Fibroblast of peridontal ligament (primary cell): ENCODE data around the gene GIGYF1.
"Not testable (repeated sequence)": the region's sequence is repeated elsewhere in the genome, so short reads cannot be mapped to it uniquely, and the experiment has no call there.

ENCODE experiments used
- DNase-seq: peaks from one replicate; pipeline ENCODE4 v3.0.0-alpha.2; 2010; ENCODE audit errors: extremely low read depth

The GIGYF1 gene

GRCh38 chr7:100694098-100694745, at the start of gene GIGYF1:
Gene GIGYF1 (minus strand): TSS chr7:100694250. CDS start chr7:100688238, 6,012 bp downstream.
- DNase-seq: peak; percentile 48

DNA sequence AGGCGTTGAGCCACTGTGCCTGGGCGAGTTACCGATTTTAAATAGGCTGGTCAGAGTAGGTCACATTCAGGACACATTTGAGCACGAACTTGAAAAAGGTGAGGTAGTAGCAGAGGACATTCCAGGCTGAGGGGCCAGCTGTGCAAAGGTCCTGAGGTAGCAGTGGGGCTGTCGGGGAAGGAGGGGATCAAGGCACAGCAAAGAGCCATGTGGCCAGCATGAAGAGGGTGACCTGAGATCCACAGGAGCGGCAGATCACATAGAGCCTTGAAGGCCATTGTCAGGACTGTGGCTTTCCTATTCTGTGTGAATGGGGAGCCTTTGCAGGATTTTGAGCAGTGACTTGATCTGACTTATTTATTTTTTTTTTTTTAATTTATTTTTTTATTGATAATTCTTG, 45.9 kb upstream of the GIGYF1 start:
- no peak for DNase-seq

GRCh38 chr7:100736671-100737070, 42.6 kb upstream of the GIGYF1 start:
- no peak for DNase-seq

GRCh38 chr7:100735730-100736129, 41.7 kb upstream of the GIGYF1 start:
- DNase-seq: no peak

DNA sequence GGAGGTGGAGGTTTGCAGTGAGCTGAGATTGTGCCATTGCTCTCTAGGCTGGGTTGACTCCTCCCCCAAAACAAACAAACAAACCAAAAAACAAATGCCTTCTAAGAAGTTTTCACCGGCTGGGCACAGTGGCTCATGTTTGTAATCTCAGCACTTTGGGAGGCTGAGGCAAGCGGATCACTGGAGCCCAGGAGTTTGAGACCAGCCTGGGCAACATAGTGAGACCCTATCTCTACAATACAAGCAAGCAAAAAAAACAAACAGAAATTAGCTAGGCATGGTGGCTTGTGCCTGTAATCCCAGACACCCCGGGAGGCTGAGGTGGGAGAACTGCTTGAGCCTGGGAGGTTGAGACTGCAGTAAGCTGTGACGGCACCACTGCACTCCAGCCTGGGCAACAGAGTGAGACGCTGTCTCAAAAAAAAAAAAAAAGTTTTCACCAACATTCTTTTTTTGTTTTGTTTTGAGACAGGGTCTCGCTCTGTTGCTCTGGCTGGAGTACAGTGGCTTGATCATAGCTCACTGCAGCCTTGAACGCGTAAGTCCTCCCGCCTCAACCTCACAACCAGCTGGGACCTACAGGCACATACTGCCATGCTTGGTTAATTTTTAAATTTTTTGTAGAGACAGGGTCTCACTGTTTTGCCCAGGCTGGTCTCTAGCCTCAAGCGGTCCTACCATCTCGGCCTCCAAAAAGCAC, 38.0 kb upstream of the GIGYF1 start:
- DNase-seq: no peak

DNA sequence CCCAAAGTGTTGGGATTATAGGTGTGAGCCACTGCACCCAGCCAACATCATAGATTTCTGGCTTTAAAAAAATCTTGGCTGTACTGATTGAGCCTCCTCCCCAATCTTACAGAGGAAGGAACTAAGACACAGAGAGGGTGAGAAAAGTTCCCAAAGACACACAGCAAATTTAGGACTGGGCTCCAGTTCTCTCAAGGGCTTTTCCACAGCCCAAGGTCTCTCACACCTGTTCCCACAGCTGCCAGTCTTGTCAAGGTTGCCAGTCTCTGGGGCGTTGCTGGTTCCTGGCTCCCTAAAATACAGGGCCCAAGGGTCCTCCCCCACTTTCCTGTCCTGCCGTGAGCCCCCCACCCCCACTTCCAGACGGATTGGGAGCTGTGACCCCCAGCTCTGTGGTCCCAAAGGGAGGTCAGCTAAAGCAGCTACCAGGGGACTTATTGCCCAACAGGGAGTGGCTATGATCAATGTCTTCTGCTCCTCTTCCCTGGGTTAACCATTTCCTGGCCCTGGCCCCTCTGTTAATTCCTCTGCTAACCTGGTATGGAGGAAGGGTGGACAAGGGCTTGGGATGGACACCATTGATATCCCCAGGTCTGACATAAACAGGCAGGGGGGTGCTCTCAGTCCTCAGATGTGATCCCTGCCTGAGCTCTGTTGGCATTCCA, 36.2 kb upstream of the GIGYF1 start:
- no peak for DNase-seq

GRCh38 chr7:100728196-100728595, 34.1 kb upstream of the GIGYF1 start:
- no peak for DNase-seq

DNA sequence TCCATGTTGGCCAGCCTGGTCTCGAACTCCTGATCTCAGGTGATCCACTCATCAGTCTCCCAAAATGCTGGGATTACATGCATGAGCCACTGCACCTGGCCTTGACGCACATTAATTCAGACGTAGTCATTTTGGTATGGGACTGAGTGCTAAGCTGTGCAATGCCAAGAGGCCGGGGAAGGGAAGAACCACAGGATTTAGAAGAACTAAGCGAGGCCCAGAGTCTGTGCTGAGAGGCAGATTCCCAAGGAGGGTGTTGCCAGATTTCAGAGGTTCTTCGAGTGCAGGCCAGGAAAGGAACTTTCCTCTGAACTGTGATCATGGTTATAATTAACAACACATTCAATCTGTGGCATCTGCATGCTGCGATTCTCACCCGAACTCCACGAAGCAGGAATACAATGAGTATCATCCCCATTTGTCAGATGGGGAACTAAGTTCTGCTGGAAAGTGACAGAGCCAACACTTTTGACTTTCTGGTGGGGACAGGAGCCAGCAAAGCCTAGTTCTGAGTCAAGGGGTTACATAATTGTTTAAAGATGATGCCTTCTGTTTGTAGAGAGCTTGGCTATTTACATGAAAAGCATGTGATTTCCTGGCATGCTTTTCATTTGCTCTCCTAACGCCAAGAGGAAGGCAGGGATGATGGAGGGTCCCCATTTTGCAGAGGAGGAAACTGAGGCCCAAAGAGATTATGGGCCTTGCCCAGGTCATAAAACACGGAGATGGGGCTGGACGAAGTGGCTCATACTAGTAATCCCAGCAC, 33.1 kb upstream of the GIGYF1 start:
- peak; percentile 98 for DNase-seq

DNA sequence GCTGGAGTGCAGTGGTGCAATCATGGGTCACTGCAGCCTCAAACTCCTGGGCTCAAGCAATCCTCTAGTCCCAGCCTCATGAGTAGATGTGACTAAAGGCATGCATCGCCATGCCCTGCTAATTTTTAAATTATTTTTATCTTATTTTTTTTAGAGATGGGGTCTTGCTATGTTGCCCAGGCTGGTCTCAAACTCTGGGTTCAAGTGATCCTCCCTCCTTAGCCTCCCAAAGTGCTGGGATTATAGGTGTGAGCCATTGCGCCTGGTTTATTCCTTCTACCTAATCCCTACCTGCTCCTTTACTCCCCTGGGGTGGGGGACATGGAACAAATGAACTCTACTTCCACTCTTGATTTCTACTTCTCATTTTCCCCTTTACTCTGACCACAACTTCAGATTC, 30.3 kb upstream of the GIGYF1 start:
- DNase-seq: not testable (repeated sequence)

GRCh38 chr7:100723732-100724275, 29.8 kb upstream of the GIGYF1 start:
- no peak for DNase-seq

DNA sequence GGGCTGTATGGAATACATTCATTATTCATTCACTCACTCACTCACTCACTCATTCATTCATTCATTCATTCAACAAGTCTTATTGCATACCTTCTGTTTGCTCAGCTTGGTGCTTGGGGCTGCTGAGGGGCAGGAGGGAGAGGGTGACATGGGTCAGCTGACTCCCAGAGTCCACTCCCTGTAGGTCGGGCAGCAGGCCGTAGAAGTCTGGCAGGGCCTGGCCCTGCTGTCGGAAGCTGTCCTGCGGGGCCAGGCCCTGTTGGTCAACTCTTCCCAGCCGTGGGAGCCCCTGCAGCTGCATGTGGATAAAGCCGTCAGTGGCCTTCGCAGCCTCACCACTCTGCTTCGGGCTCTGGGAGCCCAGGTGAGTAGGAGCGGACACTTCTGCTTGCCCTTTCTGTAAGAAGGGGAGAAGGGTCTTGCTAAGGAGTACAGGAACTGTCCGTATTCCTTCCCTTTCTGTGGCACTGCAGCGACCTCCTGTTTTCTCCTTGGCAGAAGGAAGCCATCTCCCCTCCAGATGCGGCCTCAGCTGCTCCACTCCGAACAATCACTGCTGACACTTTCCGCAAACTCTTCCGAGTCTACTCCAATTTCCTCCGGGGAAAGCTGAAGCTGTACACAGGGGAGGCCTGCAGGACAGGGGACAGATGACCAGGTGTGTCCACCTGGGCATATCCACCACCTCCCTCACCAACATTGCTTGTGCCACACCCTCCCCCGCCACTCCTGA, 28.6 kb upstream of the GIGYF1 start:
- DNase-seq: no peak

DNA sequence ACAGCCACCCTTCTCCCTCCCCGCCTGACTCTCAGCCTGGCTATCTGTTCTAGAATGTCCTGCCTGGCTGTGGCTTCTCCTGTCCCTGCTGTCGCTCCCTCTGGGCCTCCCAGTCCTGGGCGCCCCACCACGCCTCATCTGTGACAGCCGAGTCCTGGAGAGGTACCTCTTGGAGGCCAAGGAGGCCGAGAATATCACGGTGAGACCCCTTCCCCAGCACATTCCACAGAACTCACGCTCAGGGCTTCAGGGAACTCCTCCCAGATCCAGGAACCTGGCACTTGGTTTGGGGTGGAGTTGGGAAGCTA, 27.4 kb upstream of the GIGYF1 start:
- DNase-seq: no peak

DNA sequence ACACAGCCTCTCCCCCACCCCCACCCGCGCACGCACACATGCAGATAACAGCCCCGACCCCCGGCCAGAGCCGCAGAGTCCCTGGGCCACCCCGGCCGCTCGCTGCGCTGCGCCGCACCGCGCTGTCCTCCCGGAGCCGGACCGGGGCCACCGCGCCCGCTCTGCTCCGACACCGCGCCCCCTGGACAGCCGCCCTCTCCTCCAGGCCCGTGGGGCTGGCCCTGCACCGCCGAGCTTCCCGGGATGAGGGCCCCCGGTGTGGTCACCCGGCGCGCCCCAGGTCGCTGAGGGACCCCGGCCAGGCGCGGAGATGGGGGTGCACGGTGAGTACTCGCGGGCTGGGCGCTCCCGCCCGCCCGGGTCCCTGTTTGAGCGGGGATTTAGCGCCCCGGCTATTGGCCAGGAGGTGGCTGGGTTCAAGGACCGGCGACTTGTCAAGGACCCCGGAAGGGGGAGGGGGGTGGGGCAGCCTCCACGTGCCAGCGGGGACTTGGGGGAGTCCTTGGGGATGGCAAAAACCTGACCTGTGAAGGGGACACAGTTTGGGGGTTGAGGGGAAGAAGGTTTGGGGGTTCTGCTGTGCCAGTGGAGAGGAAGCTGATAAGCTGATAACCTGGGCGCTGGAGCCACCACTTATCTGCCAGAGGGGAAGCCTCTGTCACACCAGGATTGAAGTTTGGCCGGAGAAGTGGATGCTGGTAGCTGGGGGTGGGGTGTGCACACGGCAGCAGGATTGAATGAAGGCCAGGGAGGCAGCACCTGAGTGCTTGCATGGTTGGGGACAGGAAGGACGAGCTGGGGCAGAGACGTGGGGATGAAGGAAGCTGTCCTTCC, 26.8 kb upstream of the GIGYF1 start:
- DNase-seq: no peak

- DNase-seq: no peak
Measured at GRCh38 chr7:100720279-100720670, 26.2 kb upstream of the GIGYF1 start, which contains the start of gene EPO. Gene EPO (plus strand): TSS chr7:100720468. CDS start chr7:100720981, 513 bp downstream.

DNA sequence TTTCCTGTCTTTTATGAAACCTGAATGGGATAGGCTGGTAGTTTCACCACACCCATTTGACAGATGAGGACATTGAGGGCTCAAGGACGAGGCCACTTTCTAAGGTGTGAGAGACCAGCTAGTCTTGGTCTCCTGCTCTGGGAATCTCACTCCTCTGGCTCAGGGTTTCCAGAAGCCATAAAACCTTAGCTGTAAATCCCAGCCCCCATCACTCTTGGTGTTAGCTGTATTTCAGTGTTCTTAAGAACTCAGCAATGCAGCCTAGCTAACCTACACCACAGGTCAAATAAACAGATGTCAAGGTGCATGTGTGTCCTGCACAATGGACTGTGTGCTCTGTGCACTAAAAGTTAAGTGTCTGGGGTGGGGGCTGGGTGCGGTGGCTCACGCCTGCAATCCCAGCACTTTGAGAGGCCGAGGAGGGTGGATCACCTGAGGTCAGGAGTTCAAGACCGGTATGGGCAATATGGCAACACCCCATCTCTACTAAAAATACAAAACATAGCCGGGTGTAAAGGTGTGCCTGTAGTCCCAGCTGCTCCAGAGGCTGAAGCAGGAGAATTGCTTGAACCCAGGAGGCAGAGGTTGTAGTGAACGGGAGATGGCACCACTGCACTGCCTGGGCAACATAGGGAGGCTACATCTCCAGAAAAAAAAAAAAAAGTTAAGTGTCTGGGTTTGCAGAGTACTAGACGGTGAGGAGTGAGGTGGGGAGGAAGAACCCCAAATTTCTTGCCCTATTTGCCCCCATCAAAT, 25.7 kb upstream of the GIGYF1 start:
- peak; percentile 78 for DNase-seq

DNA sequence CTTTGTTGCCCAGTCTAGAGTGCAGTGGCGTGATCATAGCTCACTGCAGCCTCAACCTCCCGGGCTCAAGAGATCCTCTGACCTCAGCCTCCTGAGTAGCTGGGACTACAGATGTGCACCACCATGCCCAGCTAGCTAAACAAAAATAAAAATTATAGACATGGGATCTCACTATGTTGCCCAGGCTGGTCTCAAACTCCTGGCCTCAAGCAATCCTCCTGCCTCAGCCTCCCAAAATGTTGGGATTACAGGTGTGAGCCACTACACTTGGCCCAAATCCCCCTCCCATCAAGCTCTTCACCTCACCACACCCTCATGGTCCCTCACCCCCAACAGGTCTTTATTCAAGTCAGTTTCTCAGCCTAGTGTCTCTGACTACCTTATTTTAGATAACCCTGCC, 23.0 kb upstream of the GIGYF1 start:
- DNase-seq: not testable (repeated sequence)

DNA sequence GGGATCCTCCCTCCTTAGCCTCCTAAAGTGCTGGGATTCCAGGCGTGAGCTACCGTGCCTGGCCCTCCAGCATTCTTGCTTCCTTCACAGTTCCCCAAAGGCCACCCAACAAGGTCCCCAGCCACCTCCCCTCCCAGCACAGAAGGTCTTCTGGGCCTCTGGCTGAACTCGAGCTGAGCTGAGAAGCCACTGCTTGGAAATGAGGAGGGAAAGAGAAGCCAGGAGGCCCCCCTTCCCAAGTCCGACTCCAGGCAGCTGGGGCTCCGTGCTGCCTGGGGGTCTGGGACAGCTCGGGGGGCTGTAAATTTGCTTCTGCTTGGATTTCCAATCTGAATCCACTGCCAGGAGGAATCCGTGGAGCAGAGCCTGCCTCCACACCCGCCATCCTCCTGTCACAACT, 20.7 kb upstream of the GIGYF1 start:
- DNase-seq: no peak

- DNase-seq: no peak
Measured at GRCh38 chr7:100711369-100711768, 17.3 kb upstream of the GIGYF1 start.

- DNase-seq: no peak
Measured at GRCh38 chr7:100710452-100710851, 16.4 kb upstream of the GIGYF1 start.

GRCh38 chr7:100708395-100708794, 14.3 kb upstream of the GIGYF1 start:
- DNase-seq: no peak
